Kidney (tissue), 14 donors: ENCODE data around the gene MRM3. TPM values are rescaled to one million over a fixed set of nuclear protein-coding genes. Genes with fewer than 3 reads are reported as not detected.

ENCODE experiments used
- DNase-seq, 5 donors: peaks; one replicate each; pipeline ENCODE4 v3.0.0-alpha.2; 2013 to 2020
- FAIRE-seq: peaks from 2 replicates; lab custom pipeline; 2012; peaks lifted over from hg19 to GRCh38; lab: Jason Lieb, UNC
- H3K27ac ChIP-seq, 2 donors: one replicate each; pipeline ENCODE4 v1.7.0; 2013; ENCODE audit warnings: low read depth in 2 of 2, low read length in 2 of 2, inconsistent platforms in 1 of 2
- H3K27me3 ChIP-seq: one replicate; pipeline ENCODE4 v1.7.1; 2013; ENCODE audit warnings: low read length, inconsistent platforms; ENCODE audit not compliant: control insufficient read depth, insufficient read depth
- H3K36me3 ChIP-seq, 3 donors: one replicate each; pipeline versions ENCODE4 v1.7.0 to v1.7.1; 2013; ENCODE audit warnings: low read length in 3 of 3, control low read depth in 1 of 3, inconsistent platforms in 1 of 3; ENCODE audit not compliant: insufficient read depth in 3 of 3, control insufficient read depth in 2 of 3
- H3K4me1 ChIP-seq, 3 donors: one replicate each; pipeline versions ENCODE4 v1.7.0 to v1.7.1; 2013; ENCODE audit warnings: low read length in 3 of 3, inconsistent platforms in 1 of 3, low read depth in 1 of 3; ENCODE audit not compliant: control insufficient read depth in 2 of 3, insufficient read depth in 2 of 3
- H3K4me3 ChIP-seq, 3 donors: one replicate each; pipeline versions ENCODE4 v1.7.0 to v1.8.1; 2013; ENCODE audit warnings: low read length in 3 of 3, control low read depth in 1 of 3, inconsistent platforms in 1 of 3
- H3K9ac ChIP-seq, 3 donors: one replicate each; pipeline versions ENCODE4 v1.7.0 to v1.7.1; 2013; ENCODE audit warnings: low read length in 3 of 3, control low read depth in 1 of 3, inconsistent platforms in 1 of 3
- H3K9me3 ChIP-seq, 3 donors: one replicate each; pipeline versions ENCODE4 v1.7.0 to v1.7.1; 2013; ENCODE audit warnings: low read length in 3 of 3, control low read depth in 1 of 3, inconsistent platforms in 1 of 3; ENCODE audit not compliant: control insufficient read depth in 2 of 3, insufficient read depth in 1 of 3
- intact Hi-C: fragments of 100-400 bp; cut with DNase I; formaldehyde crosslinking; loops from one replicate; pipeline ENCODE4 v1.11.1; 2022
- polyA plus RNA-seq: library from polyadenylated mRNA; stranded (reverse); fragments of 350-450 nt; fragmentation: Illumina TruSeq; extraction: RNeasy Lipid Tissue Mini Kit (QIAGEN cat#74804); gene quantifications from one replicate; pipeline ENCODE4 v1.2.3, GENCODE V29; 2014; ENCODE audit warnings: low read depth, low replicate concordance; ENCODE audit not compliant: insufficient read depth
- total RNA-seq: library from RNA; stranded (reverse); fragmentation: NEBNext Ultra II Directional; extraction: Animal tissue kit (Norgen Biotek cat#: 25700); gene quantifications from one replicate; pipeline ENCODE4 v1.2.1, GENCODE V29; 2021
- TF ChIP-seq, protein P1 (sequence below): IDR thresholded peaks from 3 replicates; pipeline ENCODE4 v1.5.1; 2012; ENCODE audit warnings: mild to moderate bottlenecking, moderate library complexity, borderline replicate concordance; ENCODE audit not compliant: insufficient read depth; ENCODE audit errors: extremely low read depth
- donor health status: control.
- donor health status: control.
- donor health status: control.
- donor health status: control.
- donor health status: control.
- donor health status: DM: yes; HTN: yes; CAD: no.
- donor health status: Normal renal cell carcinoma (clear cell type).

MRM3 gene
- total and polyA plus RNA-seq, 2 donors from 2014 or later, result 14.4 to 21.3 TPM

DNA sequence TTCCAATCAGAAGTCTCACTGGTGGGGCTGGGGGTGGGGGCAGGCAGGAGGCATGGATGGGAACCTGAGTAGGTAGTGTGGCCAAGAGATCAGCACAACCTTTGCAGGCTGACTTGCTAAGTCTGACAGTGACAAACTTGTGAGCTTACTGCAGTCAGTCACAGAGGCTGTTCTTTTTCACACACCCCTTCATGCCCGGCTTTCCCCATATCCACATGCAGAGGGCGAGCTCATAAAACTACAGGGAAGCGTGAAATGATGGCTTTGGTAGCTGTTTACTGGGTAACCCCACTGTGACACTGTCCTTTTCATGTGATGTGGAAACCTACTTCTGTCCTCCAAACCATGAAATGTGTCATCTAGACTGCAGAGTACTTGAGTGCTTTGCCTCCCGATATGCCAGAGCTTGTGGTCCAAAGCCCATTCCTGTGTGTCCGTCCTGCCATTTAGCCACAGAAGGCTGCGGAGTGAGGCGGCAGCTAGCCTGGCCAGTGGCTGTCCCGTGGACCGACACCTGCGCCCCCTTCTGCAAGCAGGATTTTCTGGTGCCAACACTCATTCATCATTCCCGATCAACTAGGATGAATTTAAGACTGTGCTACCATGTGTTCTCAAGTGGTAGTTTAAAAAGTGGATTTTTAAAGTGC is 39.9 kb upstream of the MRM3 start:
- Histone ChIP-seq H3K9ac (no peak overlapping the region), H3K4me3 (no peak overlapping the region), H3K9me3 (no peaks in the 10 kb centered on the region), H3K4me1 (no peaks in the 10 kb centered on the region), H3K27me3 (no peaks in the 10 kb centered on the region), H3K27ac (no peak overlapping the region), H3K36me3 (peaks cover 2 to 33% (median 18%) of the 10 kb centered on the region in 3 donors)
- DNase-seq, result no peak
- no peak for FAIRE-seq
- TF ChIP-seq, protein P1, sequence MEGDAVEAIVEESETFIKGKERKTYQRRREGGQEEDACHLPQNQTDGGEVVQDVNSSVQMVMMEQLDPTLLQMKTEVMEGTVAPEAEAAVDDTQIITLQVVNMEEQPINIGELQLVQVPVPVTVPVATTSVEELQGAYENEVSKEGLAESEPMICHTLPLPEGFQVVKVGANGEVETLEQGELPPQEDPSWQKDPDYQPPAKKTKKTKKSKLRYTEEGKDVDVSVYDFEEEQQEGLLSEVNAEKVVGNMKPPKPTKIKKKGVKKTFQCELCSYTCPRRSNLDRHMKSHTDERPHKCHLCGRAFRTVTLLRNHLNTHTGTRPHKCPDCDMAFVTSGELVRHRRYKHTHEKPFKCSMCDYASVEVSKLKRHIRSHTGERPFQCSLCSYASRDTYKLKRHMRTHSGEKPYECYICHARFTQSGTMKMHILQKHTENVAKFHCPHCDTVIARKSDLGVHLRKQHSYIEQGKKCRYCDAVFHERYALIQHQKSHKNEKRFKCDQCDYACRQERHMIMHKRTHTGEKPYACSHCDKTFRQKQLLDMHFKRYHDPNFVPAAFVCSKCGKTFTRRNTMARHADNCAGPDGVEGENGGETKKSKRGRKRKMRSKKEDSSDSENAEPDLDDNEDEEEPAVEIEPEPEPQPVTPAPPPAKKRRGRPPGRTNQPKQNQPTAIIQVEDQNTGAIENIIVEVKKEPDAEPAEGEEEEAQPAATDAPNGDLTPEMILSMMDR, result no peak
- intact Hi-C loops, result no loop called here

DNA sequence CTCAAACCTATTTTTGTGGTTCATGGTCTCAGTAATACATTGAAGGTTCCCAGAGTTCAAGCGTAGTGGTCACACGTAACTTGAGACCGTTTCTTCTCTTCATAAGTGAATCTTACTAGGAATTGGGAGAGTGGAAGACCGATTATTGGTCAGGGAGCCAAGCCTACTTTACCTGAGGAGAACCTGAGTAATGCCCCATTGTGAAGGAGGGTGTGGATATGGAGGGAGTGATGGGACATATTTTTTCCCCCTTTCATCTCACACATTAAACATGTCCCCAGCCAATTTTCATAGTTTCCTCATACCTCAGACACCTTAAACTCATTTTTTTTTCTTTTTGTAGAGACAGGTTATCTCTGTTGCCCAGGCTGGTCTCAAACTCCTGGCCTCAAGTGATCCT is 39.0 kb upstream of the MRM3 start:
- DNase-seq (no peak), FAIRE-seq (no peak)
- intact Hi-C loops, result no loop called here
- no peaks in the 10 kb centered on the region for H3K4me1 ChIP-seq
- TF ChIP-seq, protein P1, result no peak
- no peak overlapping the region for H3K27ac ChIP-seq
- H3K4me3 ChIP-seq, result no peak overlapping the region
- H3K9ac ChIP-seq, result no peak overlapping the region
- H3K27me3 ChIP-seq, result no peaks in the 10 kb centered on the region
- no peaks in the 10 kb centered on the region for H3K9me3 ChIP-seq
- H3K36me3 ChIP-seq, result peaks cover 2 to 41% (median 22%) of the 10 kb centered on the region in 3 donors

DNA sequence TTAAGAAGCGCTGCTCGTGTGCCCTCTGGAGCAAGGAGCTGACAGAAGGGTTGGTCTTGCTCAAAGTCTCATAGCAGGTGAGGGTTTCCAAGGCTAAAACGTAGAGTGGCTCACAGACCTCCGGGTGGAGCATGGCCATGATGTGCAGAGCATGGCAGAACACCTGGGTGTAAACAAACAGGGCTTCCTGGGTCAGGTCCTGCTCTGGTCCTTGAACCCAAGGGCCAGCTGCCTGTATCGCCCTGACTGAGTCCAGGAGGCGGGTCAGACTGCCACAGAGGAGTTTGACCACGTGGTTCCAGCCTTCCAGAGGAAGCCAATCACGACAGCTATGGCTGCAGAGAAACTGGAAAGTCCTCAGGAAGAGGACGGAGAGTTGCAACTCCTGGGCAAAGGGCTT is 37.2 kb upstream of the MRM3 start:
- TF ChIP-seq, protein P1, result no peak
- FAIRE-seq, result no peak
- H3K27ac ChIP-seq, result no peak overlapping the region
- H3K36me3 ChIP-seq, result peaks cover 2 to 44% (median 22%) of the 10 kb centered on the region in 3 donors
- H3K27me3 ChIP-seq, result no peaks in the 10 kb centered on the region
- no peak overlapping the region for H3K4me3 ChIP-seq
- H3K9ac ChIP-seq, result no peak overlapping the region
- H3K4me1 ChIP-seq, result no peaks in the 10 kb centered on the region
- intact Hi-C loops, result no loop called here
- H3K9me3 ChIP-seq, result no peaks in the 10 kb centered on the region
- DNase-seq, result no peak
